ENCODE data around the gene CLDN16. TPM values are rescaled to one million over a fixed set of nuclear protein-coding genes. Genes with fewer than 3 reads are reported as not detected.

Gene CLDN16
- total and polyA plus RNA-seq, 2 of the 4 experiments (the other 2 are of a cell fraction), result under 0.01 to 0.09 TPM

GRCh38 chr3:190375671-190376070 lies 12.3 kb upstream of the CLDN16 start:
- Histone ChIP-seq H3K14ac (replicated peaks; ENCODE audit: low read depth, low read length) (no peak overlapping the region), H3K18ac (ENCODE audit: low read depth, low read length) (no peak overlapping the region), H3K4ac (ENCODE audit: low read depth, low read length) (no peak overlapping the region), H4K20me1 (ENCODE audit: insufficient read depth, low read length) (no peaks in the 10 kb centered on the region), H2BK15ac (ENCODE audit: low read depth, low read length) (no peak overlapping the region; the same call in 2 of the 3 replicates), H3K27me3 (ENCODE audit: control insufficient read depth, insufficient read depth, low read length) (no peaks in the 10 kb centered on the region), H2AK5ac (ENCODE audit: low read depth, low read length) (no peak overlapping the region), H2AFZ (replicated peaks; ENCODE audit: low read length, poor library complexity) (no peak overlapping the region), H3K36me3 (ENCODE audit: control insufficient read depth, insufficient read depth, low read length) (no peaks in the 10 kb centered on the region), H4K8ac (ENCODE audit: low read depth in 2 of 2, low read length in 2 of 2) (no peak overlapping the region), H3K27ac (ENCODE audit: insufficient read depth, low read length) (no peak overlapping the region), H2BK5ac (ENCODE audit: low read depth, low read length, poor library complexity, severe bottlenecking) (no peak overlapping the region), H2BK20ac (ENCODE audit: low read depth, low read length) (no peak overlapping the region), H3K79me1 (ENCODE audit: low read depth in 1 of 2, low read length in 2 of 2) (no peaks in the 10 kb centered on the region), H2AK9ac (replicated peaks; ENCODE audit: low read depth, low read length, poor library complexity) (no peak overlapping the region), H4K91ac (ENCODE audit: insufficient read depth, low read depth, low read length) (no peak overlapping the region), H4K5ac (ENCODE audit: low read depth, low read length) (no peak overlapping the region), H3K9me3 (ENCODE audit: control insufficient read depth, insufficient read depth, low read length) (no peaks in the 10 kb centered on the region), H2BK120ac (ENCODE audit: low read depth, low read length) (no peak overlapping the region), H3K9me1 (ENCODE audit: insufficient read depth, low read length) (no peaks in the 10 kb centered on the region), H3K56ac (ENCODE audit: extremely low read depth, insufficient read depth, low read length) (no peak overlapping the region), H3K9ac (ENCODE audit: low read depth, low read length) (no peak overlapping the region), H3K4me1 (ENCODE audit: control insufficient read depth, insufficient read depth, low read length) (peaks cover 2% of the 10 kb centered on the region; the same call in 1 of the 2 replicates), H3K23ac (ENCODE audit: low read depth, low read length) (no peak overlapping the region), H3K4me3 (ENCODE audit: insufficient read depth, low read depth, low read length) (no peak overlapping the region), H3K4me2 (ENCODE audit: low read depth, low read length) (no peak overlapping the region)
- in situ Hi-C loops (cut with MboI; ENCODE audit: low sequenced_read_pairs), result no loop called here
- ATAC-seq (ENCODE audit: low read depth), result no peak
- POLR2A ChIA-PET (ENCODE audit: unreplicated experiment), result no interaction called here
- CTCF ChIA-PET, result no interaction called here
- no peak for DNase-seq
- no TSS peak for BruUV-seq (replicated peaks)
- dilution Hi-C loops (cut with HindIII; ENCODE audit: low sequenced_read_pairs, unreplicated experiment), result no loop called here
- TF ChIP-seq BHLHE40 (IDR thresholded peaks at IDR 0.05; ENCODE audit: low read depth, low read length) (no peak), MAFK (IDR thresholded peaks at IDR 0.05; ENCODE audit: low read depth, low read length) (no peak), FOS (IDR thresholded peaks at IDR 0.05; ENCODE audit: low read depth, low read length) (no peak), MAZ (IDR thresholded peaks at IDR 0.05; ENCODE audit: borderline replicate concordance, low read depth, low read length) (no peak), RAD21 (IDR thresholded peaks at IDR 0.05; ENCODE audit: low read length) (no peak), CEBPB (IDR thresholded peaks at IDR 0.05; ENCODE audit: low read depth, low read length) (no peak), CHD1 (IDR thresholded peaks at IDR 0.05; ENCODE audit: low read depth, low read length) (no peak), USF2 (IDR thresholded peaks at IDR 0.05; ENCODE audit: low read depth, low read length) (no peak), SMC3 (IDR thresholded peaks at IDR 0.05; ENCODE audit: low read depth, low read length) (no peak), ELK1 (IDR thresholded peaks at IDR 0.05; ENCODE audit: borderline replicate concordance, low read depth, low read length) (no peak), NFE2L2 (IDR thresholded peaks at IDR 0.05; ENCODE audit: low read depth, low read length) (no peak), MXI1 (IDR thresholded peaks at IDR 0.05; ENCODE audit: borderline replicate concordance, low read depth, low read length) (no peak)
- intact Hi-C loops (cut with micrococcal nuclease), result no loop called here
- 100% methylated on average over 1 of the region's 3 CpGs; no CpG with 5 or more reads in 1 of the 2 experiments for WGBS, 2 experiments (ENCODE audit: extremely low coverage in 2 of 2, insufficient read length in 1 of 2)
